Lung (tissue), 12 donors: ENCODE measurements around the gene NAPEPLD. TPM values are rescaled to one million over a fixed set of nuclear protein-coding genes. Genes with fewer than 3 reads are reported as not detected.
"Not testable (repeated sequence)": the region's sequence is repeated elsewhere in the genome, so short reads cannot be mapped to it uniquely, and the experiment has no call there.

ENCODE experiments used
- ATAC-seq: fragments of 200-7000 bp; cut with Tn5 transposase; one replicate; pipeline ENCODE4 v1.9.1; 2020; ENCODE audit warnings: moderate number of reproducible peaks; ENCODE audit not compliant: insufficient read depth, low FRiP score
- DNase-seq, 3 donors: peaks; one replicate each; pipeline ENCODE4 v3.0.0-alpha.2; 2013 to 2017
- H3K27ac ChIP-seq, 2 donors: one replicate each; pipeline ENCODE4 v1.5.1; 2013; ENCODE audit warnings: mild to moderate bottlenecking in 2 of 2, moderate library complexity in 2 of 2, control low read depth in 1 of 2, inconsistent platforms in 1 of 2, low read depth in 1 of 2, low read length in 1 of 2
- H3K27me3 ChIP-seq, 3 donors: one replicate each; pipeline ENCODE4 v1.5.1; 2013; ENCODE audit warnings: low read length in 2 of 3; ENCODE audit not compliant: control insufficient read depth in 3 of 3, insufficient read depth in 3 of 3
- H3K36me3 ChIP-seq, 4 donors: one replicate each; pipeline ENCODE4 v1.5.1; 2013; ENCODE audit warnings: low read length in 4 of 4, mild to moderate bottlenecking in 1 of 4, moderate library complexity in 1 of 4; ENCODE audit not compliant: control insufficient read depth in 4 of 4, insufficient read depth in 4 of 4
- H3K4me1 ChIP-seq, 5 donors: one replicate each; pipeline ENCODE4 v1.5.1; 2013; ENCODE audit warnings: low read length in 5 of 5, mild to moderate bottlenecking in 2 of 5, moderate library complexity in 1 of 5; ENCODE audit not compliant: control insufficient read depth in 5 of 5, insufficient read depth in 5 of 5
- H3K4me3 ChIP-seq: one replicate; pipeline ENCODE4 v1.5.1; 2013; ENCODE audit warnings: mild to moderate bottlenecking, control low read depth, moderate library complexity
- H3K9ac ChIP-seq, 2 donors: one replicate each; pipeline ENCODE4 v1.5.1; 2013; ENCODE audit warnings: low read length in 2 of 2, control low read depth in 1 of 2; ENCODE audit not compliant: insufficient read depth in 1 of 2
- H3K9me3 ChIP-seq, 4 donors: one replicate each; pipeline ENCODE4 v1.5.1; 2013; ENCODE audit warnings: low read length in 3 of 4, mild to moderate bottlenecking in 1 of 4, moderate library complexity in 1 of 4; ENCODE audit not compliant: control insufficient read depth in 4 of 4, insufficient read depth in 3 of 4
- CTCF ChIP-seq: IDR thresholded peaks from 2 replicates; pipeline ENCODE4 v1.5.1; 2012; ENCODE audit warnings: mild to moderate bottlenecking; ENCODE audit errors: control extremely low read depth, extremely low read depth
- WGBS, 2 donors: extraction: QIAGEN DNeasy Blood & Tissue Kit; methylation state at CpG; one replicate each; pipeline ENCODE4 v1.1.7; 2013; 5-methylcytosine and 5-hydroxymethylcytosine counted together
- polyA plus RNA-seq, 2 donors: library from polyadenylated mRNA; stranded (reverse); fragments of 200-250 nt; gene quantifications; one replicate each; pipeline ENCODE4 v1.2.1, GENCODE V29; 2013
- total RNA-seq, 2 donors: library from RNA; depleted of rRNA in 1 of 2; stranded (reverse); fragments of >200 nt in 1 of 2; gene quantifications; one replicate each; pipeline ENCODE4 v1.2.1, GENCODE V29; 2014 to 2021
- donor health status: control.
- donor health status: control.
- donor health status: Bipolar disorder and iron deficiency.
- donor health status: healthy.
- donor health status: DM: yes; HTN: yes; CAD: no.

NAPEPLD gene
- total and polyA plus RNA-seq, 4 donors = 2.9 to 37.0 (median 8.9) TPM

- 96 to 100% methylated on average over 4 of the region's 4 CpGs for WGBS, 2 donors
- peaks cover 9 to 13% (median 10%) of the 10 kb centered on the region in 4 donors for H3K36me3 ChIP-seq
These were observed 33.1 kb downstream of the NAPEPLD start for GRCh38 chr7:103115771-103116170.

GRCh38 chr7:103114576-103115008, 34.3 kb downstream of the NAPEPLD start:
- ATAC-seq = no peak
- no peaks in the 10 kb centered on the region for H3K9me3 ChIP-seq
- H3K4me1 ChIP-seq = no peaks in the 10 kb centered on the region
- H3K36me3 ChIP-seq = peaks cover 6 to 8% (median 7%) of the 10 kb centered on the region in 4 donors
- TF ChIP-seq CTCF = no peak
- no peak overlapping the region for H3K4me3 ChIP-seq
- DNase-seq = no peak
- WGBS, 2 donors = 94 to 96% methylated on average over 1 of the region's 1 CpG
- no peak overlapping the region for H3K27ac ChIP-seq
- H3K9ac ChIP-seq = no peak overlapping the region
- H3K27me3 ChIP-seq = no peaks in the 10 kb centered on the region

More at GRCh38 chr7:103115771-103116170, 33.1 kb downstream of the NAPEPLD start:
- H3K4me1 ChIP-seq = no peaks in the 10 kb centered on the region
- no peak for ATAC-seq
- no peak for DNase-seq
- no peak overlapping the region for H3K9ac ChIP-seq
- no peaks in the 10 kb centered on the region for H3K27me3 ChIP-seq
- no peak for TF ChIP-seq CTCF
- no peaks in the 10 kb centered on the region for H3K9me3 ChIP-seq
- no peak overlapping the region for H3K27ac ChIP-seq
- H3K4me3 ChIP-seq = no peak overlapping the region

GRCh38 chr7:103113164-103113563, 35.7 kb downstream of the NAPEPLD start:
- Histone ChIP-seq H3K9me3 (no peaks in the 10 kb centered on the region), H3K4me3 (no peak overlapping the region), H3K27ac (no peak overlapping the region), H3K9ac (no peak overlapping the region), H3K27me3 (no peaks in the 10 kb centered on the region), H3K4me1 (no peaks in the 10 kb centered on the region), H3K36me3 (peaks cover 3 to 8% (median 5%) of the 10 kb centered on the region in 4 donors)
- WGBS, 2 donors = 96 to 98% methylated on average over 2 of the region's 2 CpGs
- ATAC-seq (no peak), DNase-seq (no peak)
- TF ChIP-seq CTCF = no peak

- not testable (repeated sequence) for DNase-seq
- WGBS, 2 donors = 61 to 77% methylated on average over 6 of the region's 6 CpGs
These were observed 42.2 kb downstream of the NAPEPLD start for GRCh38 chr7:103106703-103107070.

More at GRCh38 chr7:103106703-103107070, 42.2 kb downstream of the NAPEPLD start:
- not testable (repeated sequence) for H3K27ac ChIP-seq, H3K9ac ChIP-seq, H3K4me3 ChIP-seq, ATAC-seq, H3K9me3 ChIP-seq, H3K27me3 ChIP-seq
- Histone ChIP-seq H3K36me3 (peaks cover 0 to 10% (median 9%) of the 10 kb centered on the region in 4 donors), H3K4me1 (peaks cover 0 to 17% (median 1%) of the 10 kb centered on the region in 5 donors)
